Activated T-cell treated with anti-CD3 and anti-CD28 coated beads for 4 hours (primary cell): ENCODE data around the gene GMFB.

Experiments used
- DNase-seq: peaks from one replicate; pipeline ENCODE4 v3.0.0-alpha.2; 2020

The GMFB gene

DNA sequence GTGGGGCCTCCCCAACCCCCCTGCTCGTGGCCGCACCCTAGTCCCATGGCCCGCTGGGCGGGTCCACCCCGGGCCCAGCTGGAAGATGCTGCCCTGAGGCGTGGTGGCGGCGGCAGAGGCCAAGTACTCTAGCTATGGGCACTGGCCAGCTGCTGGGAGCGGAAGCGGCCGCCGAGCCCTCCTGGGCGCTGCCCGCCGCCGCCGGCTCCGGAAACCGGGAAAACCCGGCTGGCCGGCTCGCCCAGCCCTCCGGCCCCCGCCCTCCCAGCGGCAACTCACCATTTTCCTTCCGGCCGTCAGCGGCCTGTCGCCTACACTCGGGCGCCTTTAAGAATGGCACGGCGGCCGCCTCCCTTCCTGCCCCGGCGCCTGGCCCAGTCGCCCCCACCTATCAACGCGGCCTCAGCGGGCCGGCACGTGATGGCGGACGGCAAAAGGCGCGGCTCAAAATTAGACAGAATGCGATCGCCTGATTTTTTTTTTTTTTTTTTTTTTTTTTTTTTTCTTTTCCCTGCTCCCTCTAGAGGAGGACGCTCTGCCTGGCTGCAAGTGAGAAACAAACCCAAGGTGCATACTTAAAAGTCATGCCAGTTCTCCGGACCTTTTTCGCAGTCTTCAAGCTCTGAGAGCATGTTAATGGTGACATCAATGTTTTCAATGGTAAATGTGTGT, at the start of gene GMFB:
Gene GMFB, minus strand, starts transcription at position 335 of the 672 bp plus-strand sequence. Its CDS starts 53 bp downstream, at position 282.
- DNase-seq, result peak; percentile 80

DNA sequence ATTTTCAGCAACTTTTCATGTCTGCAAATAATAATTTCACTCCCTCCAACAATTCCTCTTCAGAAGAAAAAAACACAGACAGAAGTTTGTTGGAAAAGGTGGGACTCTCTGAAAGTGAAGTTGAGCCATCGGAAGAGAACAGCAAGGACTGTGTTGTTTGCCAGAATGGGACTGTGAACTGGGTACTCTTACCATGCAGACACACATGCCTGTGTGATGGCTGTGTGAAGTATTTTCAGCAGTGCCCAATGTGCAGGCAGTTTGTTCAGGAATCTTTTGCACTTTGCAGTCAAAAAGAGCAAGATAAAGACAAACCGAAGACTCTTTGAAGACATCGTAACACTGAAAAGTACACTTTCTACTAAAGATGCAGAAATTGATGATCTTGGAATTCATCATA, 49.3 kb upstream of the GMFB start:
- DNase-seq, result no peak

DNA sequence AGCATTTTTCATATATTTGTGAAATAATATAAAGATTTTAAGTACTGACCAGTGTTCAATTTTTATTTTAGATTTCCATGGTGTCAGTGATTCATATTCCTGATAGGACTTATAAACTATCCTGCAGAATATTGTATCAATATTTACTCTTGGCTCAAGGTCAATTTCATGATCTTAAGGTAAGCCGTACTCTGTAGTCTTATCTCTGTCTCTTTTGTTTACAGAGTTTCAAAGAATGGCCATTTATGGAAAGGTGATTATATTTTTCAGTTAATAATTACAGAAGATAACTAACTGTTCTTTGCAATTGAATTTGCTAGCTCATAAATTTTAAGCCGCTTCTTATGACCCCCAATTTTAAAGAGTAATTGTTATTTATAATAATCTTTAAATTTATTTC, 48.9 kb upstream of the GMFB start:
- no peak for DNase-seq

DNA sequence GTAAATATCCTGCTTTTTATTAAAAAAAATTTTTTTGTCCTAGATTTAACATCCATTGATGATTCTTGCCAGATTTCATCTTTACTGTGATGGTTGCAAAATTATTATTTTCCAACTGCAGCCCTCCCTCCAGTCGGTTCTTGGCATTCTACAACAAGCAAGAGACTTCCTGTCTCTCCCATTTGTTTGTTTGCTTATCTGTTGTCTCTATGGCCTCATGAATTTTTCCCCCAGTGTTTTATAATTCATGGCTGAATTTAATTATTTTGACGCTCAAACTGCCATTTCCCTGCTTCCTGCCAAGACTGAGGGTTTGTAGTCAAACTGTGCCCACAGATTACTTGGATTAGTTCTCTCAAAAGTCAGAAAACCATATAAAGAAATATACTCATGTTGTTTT, 46.9 kb upstream of the GMFB start:
- DNase-seq, result no peak

DNA sequence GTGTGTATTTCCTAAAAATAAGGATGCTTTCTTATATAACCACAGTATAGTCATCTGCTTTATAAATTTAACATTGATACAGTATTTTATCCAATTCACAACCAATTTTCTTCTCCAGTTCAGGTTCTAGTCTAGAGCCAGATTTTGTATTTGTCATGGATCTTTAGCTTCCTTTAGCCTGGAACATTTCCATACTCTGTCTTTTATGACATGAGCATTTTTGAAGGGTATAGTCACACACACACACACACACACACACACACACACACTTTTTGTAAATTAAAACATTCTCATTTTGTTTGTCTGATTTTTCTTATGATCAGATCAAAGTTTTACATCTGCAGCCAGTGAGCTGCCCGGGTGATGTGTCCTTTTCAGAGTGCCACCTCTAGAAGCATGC, 46.3 kb upstream of the GMFB start:
- no peak for DNase-seq

DNA sequence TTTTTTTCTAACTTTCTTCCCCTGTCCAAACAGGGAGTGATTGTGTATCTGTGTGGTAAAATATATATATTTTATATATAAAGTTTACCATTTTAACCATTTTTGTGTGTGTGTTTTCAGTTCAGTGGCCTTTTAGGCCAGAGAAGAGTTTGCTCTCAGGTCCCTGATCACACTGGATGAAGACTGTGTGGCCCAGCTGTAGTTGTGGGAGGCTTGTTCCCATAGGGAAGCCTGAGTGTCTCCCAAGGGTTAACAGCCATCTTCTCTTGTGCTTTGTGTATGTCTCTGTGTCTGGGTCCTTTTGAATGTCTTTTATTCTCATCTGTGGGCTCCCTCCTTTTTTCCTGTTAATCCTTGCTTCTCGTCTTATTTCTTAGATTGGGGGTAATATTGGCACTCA, 44.3 kb upstream of the GMFB start:
- no peak for DNase-seq

DNA sequence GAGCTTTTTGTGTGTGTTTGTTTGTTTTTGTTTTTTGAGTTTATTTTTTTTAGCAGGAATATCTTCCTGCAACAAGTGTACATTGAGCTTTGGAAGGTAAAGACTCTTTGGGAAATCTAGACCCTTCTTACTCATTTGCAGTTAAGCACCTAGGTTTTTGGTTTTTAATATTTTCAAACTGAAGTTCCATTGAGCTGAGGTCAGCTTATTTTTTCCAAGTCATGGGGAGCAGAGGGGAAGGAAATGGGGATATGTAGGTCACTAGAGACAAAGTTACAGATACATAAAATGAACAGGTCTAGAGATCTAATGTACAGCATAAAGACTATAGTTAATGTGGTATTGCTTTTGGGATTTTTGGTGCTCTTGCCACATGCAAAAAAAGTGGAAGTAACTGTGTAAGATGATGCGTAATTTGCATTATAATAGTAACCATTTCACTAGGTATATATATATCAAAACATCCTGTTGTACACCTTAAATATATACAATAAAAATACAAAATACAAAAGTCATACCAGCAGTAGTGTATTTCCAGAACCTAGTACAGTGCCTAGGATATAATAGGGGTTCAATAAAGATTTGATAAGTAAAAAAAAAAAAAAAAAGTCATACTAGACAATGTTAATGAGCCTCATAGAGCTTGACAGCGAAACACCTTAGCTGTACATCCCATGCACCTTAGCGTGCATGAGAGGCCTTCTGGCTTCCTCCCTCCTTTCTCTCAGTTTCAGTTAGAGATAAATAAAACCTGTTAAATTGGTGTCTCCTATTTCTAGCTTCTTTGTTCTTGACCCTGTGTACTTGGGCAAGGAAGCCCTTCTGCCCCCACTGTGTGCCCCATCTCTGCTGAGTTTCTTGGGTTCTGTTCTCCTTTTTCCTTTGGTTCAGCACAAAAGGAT, 43.6 kb upstream of the GMFB start:
- DNase-seq, result no peak

DNA sequence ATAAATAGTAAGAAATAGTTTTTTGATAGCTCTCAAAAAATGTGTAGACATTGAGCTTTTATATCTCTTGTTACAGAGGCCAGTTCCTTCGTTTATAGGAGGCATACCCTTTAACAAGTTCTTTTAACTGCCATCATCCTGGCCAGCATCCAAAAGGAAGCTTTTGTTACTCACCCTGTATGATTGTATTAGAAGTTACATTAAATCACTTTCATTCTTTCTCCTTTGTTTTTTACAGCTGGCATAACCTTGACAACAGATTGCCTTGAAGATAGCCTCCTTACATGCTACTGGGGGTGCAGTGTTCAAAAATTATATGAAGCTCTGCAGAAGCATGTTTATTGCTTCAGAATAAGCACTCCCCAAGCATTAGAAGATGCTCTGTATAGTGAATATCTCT, 41.0 kb upstream of the GMFB start:
- no peak for DNase-seq

DNA sequence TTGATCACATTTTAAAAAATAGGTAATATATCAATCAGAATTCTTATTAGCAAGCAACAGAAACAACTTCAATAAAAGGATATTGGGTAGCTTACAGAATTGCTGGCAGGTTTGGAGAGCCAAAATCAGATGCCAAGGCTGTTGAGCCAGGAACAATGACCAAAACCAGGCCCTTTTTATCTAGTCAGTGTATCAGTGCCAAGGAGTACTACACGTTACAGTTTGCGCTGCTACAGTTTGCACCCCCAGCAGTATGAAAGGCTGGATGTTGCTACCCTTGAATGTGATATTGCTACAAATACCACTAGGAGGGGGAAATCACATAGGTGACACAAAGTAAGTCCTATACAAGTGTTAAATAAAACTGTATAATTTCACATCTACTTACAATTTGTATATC, 40.2 kb upstream of the GMFB start:
- DNase-seq, result no peak

DNA sequence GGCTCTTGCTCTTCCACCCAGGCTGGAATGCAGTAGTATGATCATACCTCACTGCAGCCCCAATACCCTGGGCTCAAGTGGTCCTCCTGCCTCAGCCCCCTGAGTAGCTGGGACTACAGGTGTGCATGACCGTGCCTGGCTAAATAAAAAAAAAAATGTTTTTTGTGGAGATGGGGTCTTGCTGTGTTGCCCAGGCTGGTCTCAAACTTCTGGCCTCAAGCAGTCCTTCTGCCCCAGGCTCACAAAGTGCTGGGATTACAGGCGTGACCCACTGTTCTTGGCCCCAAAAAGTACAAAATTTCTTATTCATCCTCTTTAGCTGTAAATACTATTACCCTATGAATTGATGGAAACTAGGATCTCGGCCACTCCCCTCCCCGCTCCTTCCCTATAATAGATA, 35.6 kb upstream of the GMFB start:
- no peak for DNase-seq

DNA sequence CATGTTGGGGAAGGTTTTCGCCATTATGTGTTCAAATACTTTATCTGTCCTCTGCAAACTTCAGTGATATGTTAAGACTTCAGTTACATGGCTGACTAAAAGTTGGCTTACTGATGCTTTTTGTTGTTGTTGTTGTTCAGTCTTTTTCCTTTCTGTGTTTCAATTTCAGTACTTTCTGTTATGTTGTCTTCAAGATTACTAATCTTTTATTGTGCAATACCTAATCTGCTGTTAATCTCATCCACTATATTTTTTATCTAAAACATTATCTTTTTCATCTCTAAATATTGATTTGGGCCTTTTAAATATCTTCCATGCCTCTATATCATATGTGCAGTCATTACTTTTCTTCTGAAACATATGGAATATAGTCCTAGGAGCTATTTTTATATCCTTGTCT, 27.9 kb upstream of the GMFB start:
- DNase-seq, result no peak

DNA sequence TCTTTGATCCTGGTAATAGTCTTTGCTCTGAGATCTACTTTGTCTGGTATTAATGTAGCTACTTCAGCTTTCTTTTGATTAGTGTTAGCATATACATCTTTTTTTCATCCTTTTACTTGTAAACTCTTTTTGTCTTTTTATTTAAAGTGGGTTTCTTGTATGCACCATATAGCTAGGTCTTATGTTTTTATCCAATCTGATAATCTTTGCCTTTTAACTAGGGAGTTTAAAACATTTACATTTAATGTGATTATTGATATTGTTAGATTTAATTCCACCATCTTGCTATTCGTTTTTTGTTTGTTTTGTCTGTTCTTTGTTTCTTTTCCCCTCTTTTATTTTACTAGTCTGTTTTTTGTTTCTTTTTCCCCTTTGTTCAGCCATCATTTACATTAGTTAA, 26.9 kb upstream of the GMFB start:
- no peak for DNase-seq

DNA sequence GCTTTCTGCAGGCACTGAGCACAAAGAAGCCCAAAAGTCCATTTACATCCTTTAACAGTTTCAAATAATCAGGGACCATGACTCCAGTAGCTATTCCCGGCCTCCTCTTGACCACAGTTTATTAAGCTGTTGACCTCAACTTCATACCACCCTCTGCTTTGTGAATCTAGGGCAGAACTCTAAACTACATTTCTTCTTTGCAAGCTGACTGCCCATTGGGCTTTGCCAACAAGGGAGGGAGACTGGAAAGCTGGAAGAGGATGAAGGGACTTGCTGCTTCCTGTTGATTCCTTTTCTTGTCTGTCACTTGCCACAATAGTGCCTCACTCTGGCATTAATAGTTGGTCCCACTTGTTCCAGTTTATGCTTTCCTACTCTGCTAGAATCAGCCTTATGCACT, 23.6 kb upstream of the GMFB start:
- no peak for DNase-seq

DNA sequence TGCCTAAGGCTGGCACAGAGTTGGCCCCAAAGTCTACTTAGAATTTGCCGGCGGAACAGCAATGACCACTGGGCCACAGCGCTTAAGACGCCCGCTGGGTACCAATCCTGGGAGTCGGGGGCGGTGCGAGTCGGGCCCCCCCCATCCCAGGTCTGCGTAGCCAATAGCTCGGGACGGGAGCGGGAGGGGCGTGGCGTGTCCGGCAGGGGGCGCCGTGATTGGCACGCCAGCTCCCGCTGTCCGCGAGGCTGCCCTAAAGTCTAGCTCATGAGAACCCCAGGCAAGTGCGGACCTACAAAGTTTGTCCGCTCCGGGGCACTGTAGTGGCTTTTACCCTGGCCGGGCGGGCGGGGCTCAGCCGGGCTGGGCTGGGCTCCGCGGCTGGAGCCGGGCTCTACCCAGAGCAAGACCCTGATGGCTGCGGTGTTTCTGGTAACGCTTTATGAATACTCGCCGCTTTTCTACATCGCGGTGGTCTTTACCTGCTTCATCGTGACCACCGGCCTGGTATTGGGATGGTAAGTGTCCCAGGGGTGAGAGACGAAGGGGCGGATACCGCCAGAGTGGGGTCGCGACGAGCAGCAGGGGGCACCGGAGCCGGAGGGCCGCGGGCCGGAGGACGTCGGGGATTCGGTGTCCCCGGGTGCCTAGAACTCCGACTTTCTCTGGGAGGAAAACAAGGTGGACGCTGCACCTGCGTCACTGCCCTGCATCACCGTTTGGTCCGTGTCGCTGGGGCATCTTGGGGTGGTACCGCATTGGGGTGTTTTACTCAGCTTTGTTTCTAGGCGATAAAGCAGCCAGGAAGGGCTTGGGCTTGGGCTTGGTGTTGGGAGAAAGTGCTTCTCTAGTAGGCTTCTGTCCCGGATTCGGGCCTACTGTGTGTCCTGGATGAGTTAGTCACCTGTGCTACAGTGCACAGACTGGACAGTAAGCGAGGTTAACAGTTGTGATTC, 21.0 kb upstream of the GMFB start, which contains the start of gene CGRRF1:
Gene CGRRF1, plus strand, starts transcription at position 361 of the 956 bp plus-strand sequence. Its CDS starts 54 bp downstream, at position 415.
- DNase-seq, result peak; percentile 90

DNA sequence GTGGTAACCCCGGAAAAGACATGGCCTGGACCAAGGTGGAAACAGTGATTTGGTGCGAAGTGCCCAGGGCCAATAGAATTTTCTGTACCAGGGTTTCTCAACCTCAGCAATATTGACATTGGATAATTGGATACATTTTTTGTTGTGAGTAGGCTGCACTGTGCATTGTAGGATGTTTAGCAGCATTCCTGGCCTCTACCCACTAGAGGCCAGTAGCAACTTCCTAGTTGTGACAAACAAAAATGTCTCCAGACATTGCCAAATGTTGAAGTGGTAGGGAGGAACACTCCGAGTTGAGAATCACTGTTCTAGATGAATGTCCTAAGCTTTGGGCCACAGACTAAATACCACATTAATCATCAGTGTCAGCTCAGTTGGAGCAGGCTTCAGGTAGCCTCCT, 14.7 kb upstream of the GMFB start:
- DNase-seq, result no peak

DNA sequence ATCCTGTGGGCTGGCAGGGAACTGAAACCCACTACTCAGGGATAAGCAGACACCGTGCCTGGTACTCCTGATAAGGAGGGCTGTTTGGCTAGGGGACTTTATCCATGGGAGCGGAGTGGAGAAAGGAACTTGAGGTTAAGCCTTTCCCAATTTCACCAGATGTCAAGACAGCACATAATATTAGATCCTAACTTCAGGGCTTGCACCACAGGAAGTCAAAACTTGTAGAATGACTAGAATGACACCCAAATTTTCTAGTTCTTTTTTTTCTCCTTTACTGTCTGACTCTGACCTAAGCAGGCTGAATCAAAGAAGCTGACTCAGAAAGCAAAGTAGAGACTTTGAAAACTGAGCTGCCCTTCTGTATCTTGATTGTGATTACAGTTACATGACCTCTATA, 13.8 kb upstream of the GMFB start:
- no peak for DNase-seq

DNA sequence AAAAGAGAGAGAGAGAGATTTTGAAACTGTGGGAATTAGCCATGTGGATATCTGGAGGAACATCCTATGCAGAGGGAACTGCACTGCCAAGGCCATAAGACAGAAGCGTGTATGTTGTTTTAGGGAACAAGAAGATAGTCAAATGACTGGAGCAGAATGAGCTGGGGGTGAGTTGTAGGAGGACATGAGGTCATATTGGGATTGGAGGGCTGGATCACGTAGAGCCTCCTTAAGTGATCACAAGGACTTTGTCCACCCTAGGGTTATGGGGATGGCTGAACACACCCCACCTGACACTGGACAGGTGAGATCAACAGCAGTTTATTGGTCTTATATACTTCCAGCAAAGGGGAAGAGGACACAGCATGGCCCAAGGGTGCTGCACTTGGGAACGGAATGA, 12.7 kb upstream of the GMFB start:
- no peak for DNase-seq

DNA sequence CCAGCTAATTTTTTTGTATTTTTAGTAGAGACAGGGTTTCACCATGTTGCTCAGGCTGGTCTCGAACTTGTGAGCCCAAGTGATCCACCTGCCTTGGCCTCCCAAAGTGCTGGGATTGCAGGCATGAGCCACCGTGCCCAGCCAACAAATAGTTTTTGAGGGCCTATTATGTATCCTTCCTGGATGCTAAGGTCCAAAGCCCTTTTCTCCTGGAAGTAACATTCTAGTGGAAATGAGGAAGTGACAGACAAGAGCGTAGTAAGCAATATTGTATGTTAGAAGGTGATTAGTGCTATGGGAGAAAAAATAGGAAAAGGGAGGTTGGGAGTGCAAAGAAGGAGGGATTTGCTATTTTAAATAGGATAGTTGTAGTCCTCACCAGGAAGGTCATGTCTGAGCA, 12.0 kb upstream of the GMFB start:
- DNase-seq, result no peak

DNA sequence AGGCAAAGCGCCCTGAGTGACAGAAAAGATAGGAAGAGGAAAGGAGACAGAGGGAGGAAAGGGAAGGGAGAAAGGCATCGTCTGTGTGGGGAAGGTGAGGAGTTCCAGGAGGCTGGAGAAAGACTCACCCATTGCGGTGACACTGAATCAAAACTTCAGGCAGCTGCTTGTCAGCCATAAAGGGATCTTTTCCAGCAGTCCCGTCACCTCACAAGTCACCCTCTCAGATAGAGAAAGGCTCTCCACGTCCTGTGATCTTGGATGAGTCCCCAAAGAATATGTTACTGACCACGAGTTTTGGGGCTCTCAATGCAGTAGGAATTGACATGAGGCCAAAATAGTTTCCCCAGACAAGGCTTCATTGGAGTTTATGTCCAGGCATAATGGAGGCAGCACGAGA, 9.8 kb upstream of the GMFB start:
- DNase-seq, result no peak

DNA sequence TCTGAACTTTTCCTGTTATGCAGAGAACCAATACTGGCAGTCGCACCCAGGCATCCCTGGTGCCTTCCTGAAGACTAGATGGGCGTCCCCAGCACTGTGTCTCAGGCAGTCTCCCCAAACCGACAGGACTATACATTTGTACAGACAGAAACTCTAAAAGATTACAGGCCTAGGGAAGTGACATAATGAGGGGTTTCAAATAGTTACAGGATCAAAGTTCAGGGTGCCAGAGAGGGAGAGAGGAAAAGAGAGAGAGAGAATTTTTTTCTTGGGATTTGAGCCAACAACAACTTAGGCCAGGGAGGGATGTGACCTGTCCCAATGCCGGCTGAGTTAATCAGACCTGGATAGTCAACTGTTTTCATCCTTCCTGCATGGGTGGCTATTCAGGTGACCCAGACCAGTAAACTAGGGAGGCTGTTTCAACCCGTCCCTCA, 9.3 kb upstream of the GMFB start:
- DNase-seq, result no peak

DNA sequence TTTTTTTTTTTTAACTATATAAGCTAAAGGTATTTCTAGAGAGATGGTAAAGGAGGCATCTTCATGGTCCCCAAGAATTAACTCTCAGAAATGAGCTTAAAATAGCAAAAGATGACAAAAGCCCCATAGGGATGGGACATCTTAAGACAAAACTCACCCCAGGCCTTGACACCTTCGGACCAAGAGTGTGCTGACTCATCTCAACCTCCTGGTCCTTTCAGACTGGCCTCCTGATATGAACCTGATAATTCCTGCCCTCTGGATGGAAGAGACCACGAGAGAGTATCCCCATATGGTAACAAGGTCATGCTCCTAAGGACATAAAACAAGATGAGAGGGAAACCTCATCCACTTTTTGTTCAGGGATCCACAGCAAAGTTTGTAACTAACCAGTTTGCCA, 8.4 kb upstream of the GMFB start:
- DNase-seq, result no peak

DNA sequence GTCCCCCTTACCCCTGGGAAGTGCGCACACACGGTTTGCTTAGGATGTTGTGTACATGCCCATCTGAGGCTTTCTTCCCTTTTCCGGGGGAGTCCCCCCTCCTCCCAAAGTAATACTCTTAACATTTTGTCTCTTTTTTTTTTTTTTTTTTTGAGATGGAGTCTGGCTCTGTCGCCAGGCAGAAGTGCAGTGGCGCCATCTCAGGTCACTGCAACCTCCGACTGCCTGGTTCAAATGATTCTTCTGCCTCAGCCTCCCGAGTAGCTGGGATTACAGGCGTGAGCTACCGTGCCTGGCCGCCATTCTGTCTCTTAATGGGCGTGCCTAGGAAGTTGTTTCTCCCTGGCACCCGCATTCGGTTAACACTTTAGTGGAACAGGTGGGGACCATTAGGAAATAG, 4.5 kb upstream of the GMFB start:
- DNase-seq, result no peak
